Measurements from ENCODE around the gene TRIM2. TPM values are rescaled to one million over a fixed set of nuclear protein-coding genes. Genes with fewer than 3 reads are reported as not detected.

TRIM2 gene
- total RNA-seq, 1 experiment from 2014 or later, result 41.4 TPM

GRCh38 chr4:153266988-153267387, 62.7 kb downstream of the TRIM2 start:
- TF ChIP-seq, protein P1, sequence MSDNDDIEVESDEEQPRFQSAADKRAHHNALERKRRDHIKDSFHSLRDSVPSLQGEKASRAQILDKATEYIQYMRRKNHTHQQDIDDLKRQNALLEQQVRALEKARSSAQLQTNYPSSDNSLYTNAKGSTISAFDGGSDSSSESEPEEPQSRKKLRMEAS (IDR thresholded peaks at IDR 0.05), result no peak
- TF ChIP-seq ELF1 (IDR thresholded peaks at IDR 0.05; ENCODE audit: borderline replicate concordance, low read depth), result no peak
- no peak for TF ChIP-seq SIN3A (IDR thresholded peaks at IDR 0.05; ENCODE audit: low read depth)
- no peak for TF ChIP-seq REST (IDR thresholded peaks at IDR 0.05; ENCODE audit: low read depth)
- TF ChIP-seq SRF (IDR thresholded peaks at IDR 0.05; ENCODE audit: low read depth), result no peak
- no peak for TF ChIP-seq ZBTB33 (IDR thresholded peaks at IDR 0.05; ENCODE audit: extremely low read depth, insufficient replicate concordance, low read length)
- TF ChIP-seq CBX3 (IDR thresholded peaks at IDR 0.05; ENCODE audit: low read depth), result no peak
- no peak for TF ChIP-seq TCF7L2 (IDR thresholded peaks at IDR 0.05; ENCODE audit: borderline replicate concordance, extremely low read depth, insufficient read depth, insufficient read length)
- no peaks in the 10 kb centered on the region for H3K4me1 ChIP-seq (ENCODE audit: control insufficient read depth in 1 of 2, insufficient read depth in 2 of 2, low read length in 2 of 2)
- no peaks in the 10 kb centered on the region for H3K36me3 ChIP-seq (ENCODE audit: control insufficient read depth in 1 of 2, insufficient read depth in 2 of 2, low read length in 2 of 2)
- DNase-seq (ENCODE audit: low read depth, low spot score), result no peak
- no peak overlapping the region for H2AFZ ChIP-seq (ENCODE audit: low read depth, low read length, poor library complexity, severe bottlenecking)
- ChIA-PET CTCF (no interaction called here), POLR2A (no interaction called here), RAD21 (ENCODE audit: low non-redundant PET in 1 of 2, low total read pairs in 2 of 2, uncharacterized antibody in 2 of 2, unreplicated experiment in 2 of 2) (no interaction called here)
- no peak overlapping the region for H3K9ac ChIP-seq (ENCODE audit: low read length)
- no peak overlapping the region for H3K27ac ChIP-seq (ENCODE audit: low read depth, low read length)
- BruUV-seq (replicated peaks), result no TSS peak
- H3K9me2 ChIP-seq (ENCODE audit: insufficient read depth), result no peaks in the 10 kb centered on the region
- no peaks in the 10 kb centered on the region for H3K27me3 ChIP-seq (ENCODE audit: insufficient read depth, low read length)
- no peak for ATAC-seq
- intact Hi-C loops (cut with micrococcal nuclease), result no loop called here
- no peak overlapping the region for H3K4me2 ChIP-seq (ENCODE audit: low read length)
- H4K20me1 ChIP-seq (ENCODE audit: insufficient read depth), result no peaks in the 10 kb centered on the region
- H3K4me3 ChIP-seq (replicated peaks in 1 of 2; ENCODE audit: low read depth in 1 of 2, low read length in 2 of 2), result no peak overlapping the region
- H3K9me3 ChIP-seq (ENCODE audit: control insufficient read depth in 1 of 2, insufficient read depth in 1 of 2, low read depth in 1 of 2, low read length in 2 of 2), result no peaks in the 10 kb centered on the region
- no peaks in the 10 kb centered on the region for H3K79me2 ChIP-seq (ENCODE audit: insufficient read depth, low read length)

All from HCT116 (cell line).